Measurements from ENCODE around the gene ZBTB1. TPM values are rescaled to one million over a fixed set of nuclear protein-coding genes. Genes with fewer than 3 reads are reported as not detected.
A peak's percentile ranks its signal among the peaks of the same experiment; 100 is the strongest.

The ZBTB1 gene
- total and polyA plus RNA-seq, 2 donors (not counting 3 experiments of a cell fraction or from before 2014, with no cell fraction given) = 9.7 to 32.2 TPM

DNA sequence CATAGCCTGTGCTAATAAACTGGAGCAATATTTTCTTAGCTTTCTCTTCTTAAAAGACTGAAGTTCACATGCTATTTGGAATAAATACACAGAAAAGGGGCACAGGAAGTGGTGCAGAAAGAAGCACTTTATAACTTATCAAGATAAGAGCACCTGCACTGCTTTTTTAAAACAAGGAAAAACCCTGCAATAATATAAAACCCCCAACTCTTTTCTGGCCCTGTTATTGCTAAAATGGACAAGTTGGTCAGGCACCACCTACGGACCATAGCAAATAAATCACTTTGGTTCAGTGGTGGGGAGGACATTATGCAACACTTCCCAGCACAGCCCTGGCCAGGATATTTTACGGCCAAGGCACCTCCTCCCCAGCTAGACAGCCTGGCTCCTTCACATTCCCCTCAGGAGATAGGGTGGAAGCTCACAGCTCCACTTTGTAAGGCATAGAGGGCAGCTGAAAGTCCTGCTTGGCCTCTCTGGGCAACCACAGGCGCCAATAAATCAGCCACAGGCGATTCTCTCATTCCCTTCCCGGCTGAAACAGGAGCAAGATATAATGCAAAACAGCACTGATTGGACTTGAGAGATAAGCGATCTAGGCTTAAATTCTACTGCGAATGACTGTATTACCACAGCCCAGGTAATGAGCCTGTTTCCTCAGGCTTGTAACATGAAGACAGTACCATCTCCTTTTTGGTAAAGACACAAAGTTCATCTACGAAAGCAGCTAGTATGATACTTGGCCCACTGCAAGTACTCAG is 3.0 kb upstream of the ZBTB1 start:
- no peaks in the 10 kb centered on the region for H3K36me3 ChIP-seq (ENCODE audit: control insufficient read depth in 2 of 2, extremely low read depth in 1 of 2, insufficient read depth in 2 of 2, low read length in 2 of 2)
- H3K4me1 ChIP-seq (ENCODE audit: control insufficient read depth, extremely low read depth, insufficient read depth, low read length) = peaks cover 28% of the 10 kb centered on the region
- ChIA-PET CTCF (interaction anchor here (1.0 to 1.9 kb wide), 3 partner anchors 10 to 72 kb away, joined by 3 to 8 read pairs (median 4); no protein-coding TSS in a partner anchor), POLR2A (no interaction called here)
- no peak overlapping the region for H3K4me3 ChIP-seq (replicated peaks in 1 of 3; ENCODE audit: insufficient read depth in 1 of 3, low read depth in 1 of 3, low read length in 3 of 3)
- DNase-seq (ENCODE audit: low read depth, low spot score) = peak; percentile 46
- H3K4me2 ChIP-seq (ENCODE audit: insufficient read depth, low read length) = peak overlapping the region; percentile 92
- peaks cover 25% of the 10 kb centered on the region for H3K79me2 ChIP-seq (ENCODE audit: control insufficient read depth, insufficient read depth, low read length)
- TF ChIP-seq GATA2 (IDR thresholded peaks at IDR 0.05; ENCODE audit: insufficient read depth, insufficient read length, low read depth, low read length) = no peak
- no peak for TF ChIP-seq POLR2A (IDR thresholded peaks at IDR 0.05; ENCODE audit: low read depth, low read length)
- no peak for TF ChIP-seq JUN (IDR thresholded peaks at IDR 0.05; ENCODE audit: borderline replicate concordance, insufficient read depth, insufficient read length, low read depth)
- TF ChIP-seq, protein P1, sequence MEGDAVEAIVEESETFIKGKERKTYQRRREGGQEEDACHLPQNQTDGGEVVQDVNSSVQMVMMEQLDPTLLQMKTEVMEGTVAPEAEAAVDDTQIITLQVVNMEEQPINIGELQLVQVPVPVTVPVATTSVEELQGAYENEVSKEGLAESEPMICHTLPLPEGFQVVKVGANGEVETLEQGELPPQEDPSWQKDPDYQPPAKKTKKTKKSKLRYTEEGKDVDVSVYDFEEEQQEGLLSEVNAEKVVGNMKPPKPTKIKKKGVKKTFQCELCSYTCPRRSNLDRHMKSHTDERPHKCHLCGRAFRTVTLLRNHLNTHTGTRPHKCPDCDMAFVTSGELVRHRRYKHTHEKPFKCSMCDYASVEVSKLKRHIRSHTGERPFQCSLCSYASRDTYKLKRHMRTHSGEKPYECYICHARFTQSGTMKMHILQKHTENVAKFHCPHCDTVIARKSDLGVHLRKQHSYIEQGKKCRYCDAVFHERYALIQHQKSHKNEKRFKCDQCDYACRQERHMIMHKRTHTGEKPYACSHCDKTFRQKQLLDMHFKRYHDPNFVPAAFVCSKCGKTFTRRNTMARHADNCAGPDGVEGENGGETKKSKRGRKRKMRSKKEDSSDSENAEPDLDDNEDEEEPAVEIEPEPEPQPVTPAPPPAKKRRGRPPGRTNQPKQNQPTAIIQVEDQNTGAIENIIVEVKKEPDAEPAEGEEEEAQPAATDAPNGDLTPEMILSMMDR (IDR thresholded peaks at IDR 0.05; ENCODE audit: extremely low read depth in 1 of 2, insufficient read depth in 1 of 2, low read depth in 1 of 2, low read length in 2 of 2) = no peak
- TF ChIP-seq, protein P2, sequence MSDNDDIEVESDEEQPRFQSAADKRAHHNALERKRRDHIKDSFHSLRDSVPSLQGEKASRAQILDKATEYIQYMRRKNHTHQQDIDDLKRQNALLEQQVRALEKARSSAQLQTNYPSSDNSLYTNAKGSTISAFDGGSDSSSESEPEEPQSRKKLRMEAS (IDR thresholded peaks at IDR 0.05; ENCODE audit: insufficient read depth, insufficient read length) = no peak
- no peak for TF ChIP-seq EZH2 (IDR thresholded peaks at IDR 0.05; ENCODE audit: borderline replicate concordance, low read depth, low read length, severe bottlenecking)
- TF ChIP-seq POLR2AphosphoS5 (IDR thresholded peaks at IDR 0.05; ENCODE audit: insufficient read depth, low read depth, low read length) = no peak
- TF ChIP-seq MYC (IDR thresholded peaks at IDR 0.05; ENCODE audit: low read depth, low read length) = no peak
- no peak for TF ChIP-seq FOS (IDR thresholded peaks at IDR 0.05; ENCODE audit: borderline replicate concordance, insufficient read depth, low read length)
- H3K27me3 ChIP-seq (ENCODE audit: control insufficient read depth in 2 of 2, insufficient read depth in 2 of 2, low read length in 2 of 2) = no peaks in the 10 kb centered on the region
- FAIRE-seq = peak; percentile 18
- intact Hi-C loops (cut with micrococcal nuclease) (loop anchor here (10.0 kb wide), 1 partner anchor 857 kb away; the partner anchor contains the start of gene WDR89), dilution Hi-C loops (cut with MboI; ENCODE audit: extremely low pct_ligation_motif_present, low sequenced_read_pairs) (no loop called here)
- peaks cover 3% of the 10 kb centered on the region for H4K20me1 ChIP-seq (replicated peaks; ENCODE audit: control insufficient read depth, extremely low read depth, insufficient read depth, low read length)
- peak overlapping the region; percentile 22 for H3K27ac ChIP-seq (ENCODE audit: insufficient read depth, low read depth, low read length)
- no peaks in the 10 kb centered on the region for H3K9me1 ChIP-seq (replicated peaks; ENCODE audit: control insufficient read depth, extremely low read depth, insufficient read depth, low read length)
- no peaks in the 10 kb centered on the region for H3K9me3 ChIP-seq (replicated peaks; ENCODE audit: control insufficient read depth, insufficient read depth, low read length)
- BruUV-seq (replicated peaks) = no TSS peak
- H3K9ac ChIP-seq (replicated peaks; ENCODE audit: extremely low read depth, insufficient read depth, low read length) = peak overlapping the region; percentile 5
- peak overlapping the region; percentile 47 for H2AFZ ChIP-seq (ENCODE audit: low read depth, low read length)
